Endothelial cell of umbilical vein (primary cell): ENCODE measurements around the gene NPSR1. TPM values are rescaled to one million over a fixed set of nuclear protein-coding genes. Genes with fewer than 3 reads are reported as not detected.
"Not testable (repeated sequence)": the region's sequence is repeated elsewhere in the genome, so short reads cannot be mapped to it uniquely, and the experiment has no call there.

Experiments
- BruUV-seq: library from RNA; stranded (reverse); fragments of 400-500 nt; replicated peaks from 2 replicates; lab custom pipeline; 2021; lab: Mats Ljungman, UMichigan
- CTCF ChIA-PET: fragments of 300-600, 350-600 bp; sonication (Branson Sonifier 250); formaldehyde crosslinking; loops from one replicate; lab custom pipeline; 2021; ENCODE audit warnings: antibody characterized with exemption, inconsistent platforms; lab: Charles Lee
- POLR2A ChIA-PET: fragments of 300-600, 350-600 bp; sonication (Branson Sonifier 250); formaldehyde crosslinking; loops from one replicate; lab custom pipeline; 2021; ENCODE audit warnings: antibody characterized with exemption, inconsistent platforms; lab: Charles Lee
- DNase-seq: peaks from one replicate; pipeline ENCODE4 v3.0.0-alpha.2; 2011; ENCODE audit warnings: low read depth, low spot score
- FAIRE-seq: peaks from 2 replicates; lab custom pipeline; 2011; peaks lifted over from hg19 to GRCh38; lab: Jason Lieb, UNC
- H2AFZ ChIP-seq: 2 replicates; pipeline ENCODE4 v1.6.0; 2012; ENCODE audit warnings: low read depth, low read length, control low read depth, inconsistent platforms
- H3K27ac ChIP-seq: 2 replicates; pipeline ENCODE4 v1.5.1; 2011; ENCODE audit warnings: low read depth, mild to moderate bottlenecking, control low read depth, low read length, moderate library complexity; ENCODE audit not compliant: insufficient read depth
- H3K27me3 ChIP-seq, 2 experiments: 2 replicates each; pipeline versions ENCODE4 v1.6.0 to v1.6.1; 2011; ENCODE audit warnings: low read length in 2 of 2, mixed read lengths in 1 of 2; ENCODE audit not compliant: control insufficient read depth in 2 of 2, insufficient read depth in 2 of 2
- H3K36me3 ChIP-seq, 2 experiments: 2 replicates in 1 of 2; 3 replicates in 1 of 2; pipeline ENCODE4 v1.5.1; 2011; ENCODE audit warnings: low read length in 2 of 2, mild to moderate bottlenecking in 1 of 2, moderate library complexity in 1 of 2; ENCODE audit not compliant: control insufficient read depth in 2 of 2, insufficient read depth in 2 of 2; ENCODE audit errors: extremely low read depth in 1 of 2
- H3K4me1 ChIP-seq: 3 replicates; pipeline ENCODE4 v1.5.1; 2011; ENCODE audit warnings: mild to moderate bottlenecking, low read length; ENCODE audit not compliant: control insufficient read depth, insufficient read depth; ENCODE audit errors: extremely low read depth
- H3K4me2 ChIP-seq: 2 replicates; pipeline ENCODE4 v1.6.1; 2011; ENCODE audit warnings: low read length, control low read depth, mixed read lengths; ENCODE audit not compliant: insufficient read depth
- H3K4me3 ChIP-seq, 3 experiments: fragments of 200-600 bp in 1 of 3; sonication (generic), shearing (Covaris generic) in 1 of 3; replicated peaks in 1 of 3; 2 replicates each; pipeline ENCODE4 v1.5.1; 2011 to 2016; ENCODE audit warnings: control low read depth in 3 of 3, low read length in 3 of 3, mild to moderate bottlenecking in 2 of 3, inconsistent platforms in 1 of 3, low read depth in 1 of 3, moderate library complexity in 1 of 3; ENCODE audit not compliant: insufficient read depth in 1 of 3
- H3K79me2 ChIP-seq: 2 replicates; pipeline ENCODE4 v1.6.0; 2012; ENCODE audit warnings: low read length, inconsistent platforms; ENCODE audit not compliant: control insufficient read depth, insufficient read depth
- H3K9ac ChIP-seq: replicated peaks from 2 replicates; pipeline ENCODE3; 2011; ENCODE audit warnings: low read length, control low read depth; ENCODE audit not compliant: insufficient read depth; ENCODE audit errors: extremely low read depth
- H3K9me1 ChIP-seq: replicated peaks from 3 replicates; pipeline ENCODE4 v1.6.0; 2011; ENCODE audit warnings: mild to moderate bottlenecking, low read length; ENCODE audit not compliant: control insufficient read depth, insufficient read depth; ENCODE audit errors: extremely low read depth
- H3K9me3 ChIP-seq: replicated peaks from 2 replicates; pipeline ENCODE4 v1.5.1; 2012; ENCODE audit warnings: low read length, inconsistent platforms; ENCODE audit not compliant: control insufficient read depth, insufficient read depth
- H4K20me1 ChIP-seq: replicated peaks from 2 replicates; pipeline ENCODE3; 2011; ENCODE audit warnings: mild to moderate bottlenecking, low read length; ENCODE audit not compliant: control insufficient read depth, insufficient read depth; ENCODE audit errors: extremely low read depth
- GATA2 ChIP-seq: IDR thresholded peaks from 2 replicates; pipeline ENCODE4 v1.7.0; 2011; ENCODE audit warnings: low read depth, mild to moderate bottlenecking, moderate library complexity, mixed read lengths, low read length; ENCODE audit not compliant: insufficient read length, insufficient read depth
- MYC ChIP-seq: IDR thresholded peaks from one replicate; pipeline ENCODE4 v1.6.1; 2011; ENCODE audit warnings: mild to moderate bottlenecking, low read depth, low read length
- POLR2A ChIP-seq: IDR thresholded peaks from 2 replicates; pipeline ENCODE4 v1.6.1; 2012; ENCODE audit warnings: low read depth, mild to moderate bottlenecking, control low read depth, low read length
- POLR2AphosphoS5 ChIP-seq: IDR thresholded peaks from 2 replicates; pipeline ENCODE4 v1.6.1; 2012; ENCODE audit warnings: low read depth, mild to moderate bottlenecking, control low read depth, low read length, moderate library complexity; ENCODE audit not compliant: insufficient read depth
- dilution Hi-C: fragments of 300-500 bp; cut with MboI; formaldehyde crosslinking; loops from one replicate; pipeline ENCODE4 v1.15.0; 2019; ENCODE audit warnings: low sequenced_read_pairs; ENCODE audit not compliant: extremely low pct_ligation_motif_present
- intact Hi-C: fragments of 100-400 bp; cut with micrococcal nuclease; formaldehyde crosslinking; loops from one replicate; pipeline ENCODE4 v1.10.0; 2022
- polyA plus RNA-seq, 4 experiments: library from polyadenylated mRNA; depleted of rRNA in 3 of 4; stranded (reverse) in 3 of 4; unstranded in 1 of 4; fragments of >200 nt; gene quantifications; 2 replicates each; pipeline versions ENCODE4 v1.2.1 to v1.2.3, GENCODE V29; 2011 to 2012; ENCODE audit warnings: missing spikeins in 1 of 4
- total RNA-seq: library from RNA; stranded (reverse); gene quantifications from 2 replicates; pipeline ENCODE4 v1.2.3, GENCODE V29; 2021

NPSR1 gene
- total and polyA plus RNA-seq, 2 donors (not counting 3 experiments of a cell fraction or from before 2014, with no cell fraction given), result not detected

GRCh38 chr7:34875481-34875880 lies 217.5 kb downstream of the NPSR1 start:
- Histone ChIP-seq H3K27me3 (no peaks in the 10 kb centered on the region), H4K20me1 (no peaks in the 10 kb centered on the region), H3K9ac (no peak overlapping the region), H3K9me3 (no peaks in the 10 kb centered on the region), H3K4me2 (no peak overlapping the region), H3K27ac (no peak overlapping the region), H3K36me3 (no peaks in the 10 kb centered on the region), H3K9me1 (no peaks in the 10 kb centered on the region), H2AFZ (no peak overlapping the region), H3K79me2 (no peaks in the 10 kb centered on the region), H3K4me3 (no peak overlapping the region), H3K4me1 (no peaks in the 10 kb centered on the region)
- dilution Hi-C loops, result no loop called here
- no TSS peak for BruUV-seq
- CTCF ChIA-PET, result no interaction called here
- intact Hi-C loops, result no loop called here
- POLR2A ChIA-PET, result no interaction called here
- FAIRE-seq, result no peak
- TF ChIP-seq GATA2 (no peak), POLR2AphosphoS5 (no peak), POLR2A (no peak), MYC (no peak)
- no peak for DNase-seq

GRCh38 chr7:34878944-34879735 lies 221.1 kb downstream of the NPSR1 start:
- POLR2A ChIA-PET, H3K79me2 ChIP-seq, H3K9me3 ChIP-seq, dilution Hi-C loops, FAIRE-seq, H3K4me2 ChIP-seq, H4K20me1 ChIP-seq, H3K4me1 ChIP-seq, H3K9ac ChIP-seq, H3K4me3 ChIP-seq, intact Hi-C loops, CTCF ChIA-PET, H3K36me3 ChIP-seq, H3K9me1 ChIP-seq, BruUV-seq, H3K27ac ChIP-seq, H2AFZ ChIP-seq, H3K27me3 ChIP-seq, DNase-seq: not testable (repeated sequence)
